ENCODE results near the gene SDK1.

The SDK1 gene

DNA sequence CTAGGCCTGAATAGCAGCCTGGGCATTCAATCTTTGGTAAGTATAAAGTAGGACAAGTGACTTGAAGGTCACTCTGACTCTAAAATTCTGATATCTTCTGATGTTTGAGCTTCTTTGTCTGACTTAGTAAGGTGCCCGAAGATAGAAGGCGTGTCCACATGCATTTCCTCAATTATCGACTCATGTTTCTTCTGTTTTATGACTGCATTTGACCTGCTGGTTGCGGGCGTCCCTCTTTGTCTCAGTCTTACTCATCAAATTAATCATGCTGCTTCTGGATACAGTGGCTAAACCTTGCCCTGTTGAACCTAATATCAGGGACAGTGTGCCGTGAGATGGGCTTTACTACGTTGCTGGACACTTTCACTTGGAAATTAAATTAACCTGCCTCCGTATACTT is 534.1 kb downstream of the SDK1 start:
- DNase-seq = peak; percentile 27

DNA sequence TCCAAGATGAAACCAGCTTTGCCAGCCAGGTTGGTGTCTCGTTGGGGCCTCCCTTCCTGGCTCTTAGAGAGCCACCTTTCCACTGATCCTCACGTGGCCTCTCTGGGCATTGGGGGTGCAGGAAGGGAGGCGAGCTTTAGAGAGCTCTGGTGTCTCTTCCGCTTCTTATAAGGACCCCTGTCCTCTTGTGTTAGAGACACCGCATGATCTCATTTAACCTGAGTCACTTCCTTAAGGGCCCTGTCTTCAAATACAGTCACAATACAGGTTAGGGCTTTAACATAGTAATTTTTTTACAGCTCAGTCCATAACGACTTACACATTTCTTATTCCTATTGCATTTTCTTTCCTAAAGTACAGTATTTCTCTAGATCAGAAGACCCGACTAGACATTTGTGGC is 535.8 kb downstream of the SDK1 start:
- DNase-seq = no peak

- DNase-seq = no peak
These were observed 543.6 kb downstream of the SDK1 start for GRCh38 chr7:3844540-3845151.

GRCh38 chr7:3846738-3847137 is 545.7 kb downstream of the SDK1 start:
- DNase-seq = no peak

GRCh38 chr7:3847336-3847735 is 546.3 kb downstream of the SDK1 start:
- no peak for DNase-seq

DNA sequence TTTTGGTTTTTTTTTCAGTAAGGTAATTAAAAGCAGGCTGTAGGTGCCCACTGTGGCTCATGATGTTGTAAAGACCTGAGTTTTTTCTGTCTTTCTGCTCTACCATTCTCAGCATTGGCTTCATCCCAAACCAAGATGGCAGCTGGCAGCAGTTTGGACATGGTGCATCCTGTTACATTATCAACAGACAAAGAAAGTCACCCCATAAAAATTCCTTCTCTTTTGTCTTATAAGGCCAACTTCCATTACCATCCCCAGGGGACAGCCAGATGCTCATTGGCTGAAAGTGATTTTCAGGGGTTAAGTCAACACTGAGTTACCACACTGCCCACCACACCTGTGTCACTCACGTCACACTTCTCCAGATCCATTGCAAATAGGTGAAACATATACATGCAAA is 558.4 kb downstream of the SDK1 start:
- DNase-seq = no peak

DNA sequence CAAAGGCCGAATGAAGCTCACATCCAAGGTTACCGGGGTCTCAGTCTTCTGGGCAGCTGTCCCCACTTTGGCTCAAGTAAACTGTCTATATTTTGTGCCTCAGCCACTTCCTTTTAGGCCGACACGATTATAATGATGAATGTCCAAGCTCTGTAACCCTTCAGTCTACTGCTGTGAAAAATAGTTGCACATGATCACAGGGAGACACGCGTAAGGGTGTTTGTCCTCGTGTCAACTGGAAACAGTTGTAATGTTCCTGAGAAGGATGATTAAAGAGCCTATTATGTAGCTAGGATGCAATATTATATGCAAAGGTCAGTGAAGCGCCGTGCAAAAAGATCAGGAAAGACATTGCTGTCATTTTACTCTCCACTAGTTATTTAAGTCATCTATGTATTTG is 559.9 kb downstream of the SDK1 start:
- no peak for DNase-seq

GRCh38 chr7:3861386-3861785 is 560.3 kb downstream of the SDK1 start:
- no peak for DNase-seq

GRCh38 chr7:3861941-3862340 is 560.9 kb downstream of the SDK1 start:
- no peak for DNase-seq

DNA sequence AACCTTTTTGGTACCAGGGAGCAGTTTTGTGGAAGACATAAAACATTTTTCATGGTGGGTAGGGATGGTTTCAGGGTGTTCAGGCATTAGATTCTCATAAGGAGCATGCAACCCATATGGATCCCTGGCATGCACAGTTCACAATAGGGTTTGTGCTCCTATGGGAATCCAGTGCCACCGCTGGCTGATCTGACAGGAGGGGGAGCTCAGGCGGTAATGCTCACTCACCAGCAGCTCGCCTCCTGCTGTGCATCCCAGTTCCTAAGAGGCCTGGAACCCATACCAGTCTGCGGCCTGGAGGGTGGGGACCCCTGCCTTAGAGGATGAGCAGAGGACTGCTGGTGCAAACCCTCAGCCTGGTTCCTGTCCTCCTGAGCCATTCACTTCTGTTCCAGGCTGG is 561.7 kb downstream of the SDK1 start:
- DNase-seq = no peak

DNA sequence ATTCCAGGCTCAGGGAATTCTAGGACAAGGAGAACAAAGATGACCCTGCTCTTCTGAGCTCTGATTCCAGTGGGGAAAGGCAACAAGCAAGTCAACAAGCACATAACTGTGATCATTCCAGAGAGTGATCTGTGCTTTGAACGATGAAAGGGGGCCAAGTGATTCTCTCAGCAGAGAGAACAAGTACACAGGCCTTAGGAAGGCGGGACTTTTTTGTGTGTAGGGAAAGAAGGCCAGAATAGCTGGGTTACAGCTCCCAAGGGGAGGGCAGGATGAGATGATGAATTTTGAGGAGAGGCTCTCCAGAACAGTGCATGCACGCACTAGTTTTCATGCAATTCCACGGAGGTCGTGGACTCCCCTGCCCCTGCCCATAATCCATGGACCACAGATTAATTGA is 565.2 kb downstream of the SDK1 start:
- DNase-seq = no peak

GRCh38 chr7:3867863-3868262 is 566.8 kb downstream of the SDK1 start:
- no peak for DNase-seq

GRCh38 chr7:3879355-3880075 is 578.5 kb downstream of the SDK1 start:
- DNase-seq = no peak

GRCh38 chr7:3880228-3880987 is 579.4 kb downstream of the SDK1 start:
- DNase-seq = no peak

DNA sequence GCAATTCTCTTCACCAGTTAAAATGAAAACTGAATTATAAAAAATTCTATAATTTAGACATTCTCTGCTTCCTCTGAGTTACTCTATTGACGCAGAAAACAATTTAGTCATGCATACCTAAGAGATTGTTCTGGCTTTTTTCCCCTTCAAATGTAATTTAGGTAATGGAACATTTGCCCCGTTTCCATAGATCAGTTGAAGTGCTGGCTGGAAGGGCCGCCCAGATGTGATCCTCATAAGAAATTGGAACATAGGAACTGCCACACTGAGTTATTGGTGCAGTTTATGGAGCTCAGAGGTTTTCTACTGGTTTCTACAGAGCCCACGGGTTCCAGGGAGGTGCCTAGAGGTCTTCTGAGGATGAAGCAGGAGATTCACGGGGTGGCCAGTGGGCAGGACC is 581.7 kb downstream of the SDK1 start:
- no peak for DNase-seq

GRCh38 chr7:3884543-3884942 is 583.5 kb downstream of the SDK1 start:
- DNase-seq = no peak

DNA sequence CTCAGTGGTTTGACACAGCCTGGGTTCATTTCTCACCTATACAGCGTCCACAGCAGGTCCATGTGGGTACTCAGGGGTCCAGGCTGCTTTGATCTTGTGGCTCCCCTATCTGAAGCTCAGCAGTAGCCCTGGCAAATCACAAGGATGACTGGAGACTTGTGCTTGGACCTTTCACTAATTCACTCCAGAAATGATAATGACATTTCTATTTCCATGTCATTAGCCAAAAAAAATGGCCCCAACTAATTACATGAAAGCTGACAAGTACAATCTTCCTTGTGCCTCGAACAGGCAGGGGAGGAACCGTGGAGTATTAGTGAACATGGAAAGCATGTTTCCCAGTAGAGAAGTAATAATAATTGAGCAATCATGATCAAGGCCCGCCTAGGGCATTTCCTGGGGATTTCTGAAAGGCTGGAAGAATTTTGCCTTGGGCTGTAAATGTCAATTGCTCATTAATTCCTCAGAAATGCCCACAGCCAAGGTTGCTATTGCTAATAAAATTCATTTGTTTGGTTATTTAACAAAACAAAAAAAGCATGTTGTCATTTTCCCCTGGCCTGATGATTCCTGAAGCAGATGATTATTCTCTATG is 586.1 kb downstream of the SDK1 start:
- peak; percentile 72 for DNase-seq

GRCh38 chr7:3888096-3888495 is 587.0 kb downstream of the SDK1 start:
- DNase-seq = no peak

- DNase-seq = no peak
These were observed 591.1 kb downstream of the SDK1 start for GRCh38 chr7:3892157-3892556.

- no peak for DNase-seq
These were observed 591.6 kb downstream of the SDK1 start for GRCh38 chr7:3892686-3893085.

- DNase-seq = no peak
These were observed 592.2 kb downstream of the SDK1 start for GRCh38 chr7:3893151-3893788.

DNA sequence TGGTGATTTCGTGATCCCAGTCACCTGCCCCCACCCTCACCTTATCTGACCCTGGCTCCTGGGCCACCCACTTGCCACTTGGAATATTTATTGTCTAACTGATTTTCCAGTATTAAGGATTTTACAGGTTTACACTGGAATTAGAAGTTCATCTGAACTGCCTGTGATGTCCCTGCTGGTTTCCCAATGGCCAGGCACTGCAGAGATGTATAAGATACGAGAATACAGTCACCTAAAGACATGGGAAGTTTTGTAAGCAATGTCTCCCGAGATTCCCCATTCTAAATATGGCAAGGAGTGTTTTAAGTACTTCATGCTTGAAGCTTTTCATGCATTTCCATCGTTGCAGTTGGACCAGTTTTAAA is 592.7 kb downstream of the SDK1 start:
- DNase-seq = no peak

Data from T1000 (cell line).